HG03342 (cell line): Measurements from ENCODE around the gene F12.
A peak's percentile ranks its signal among the peaks of the same experiment; 100 is the strongest.
"Not testable (repeated sequence)": the region's sequence is repeated elsewhere in the genome, so short reads cannot be mapped to it uniquely, and the experiment has no call there.

Source experiments
- ATAC-seq: cut with Tn5 transposase; IDR thresholded peaks from one replicate; pipeline ENCODE4 v1.9.1; 2021; ENCODE audit warnings: mild to moderate bottlenecking, moderate library complexity; ENCODE audit not compliant: unreplicated experiment

F12 gene

DNA sequence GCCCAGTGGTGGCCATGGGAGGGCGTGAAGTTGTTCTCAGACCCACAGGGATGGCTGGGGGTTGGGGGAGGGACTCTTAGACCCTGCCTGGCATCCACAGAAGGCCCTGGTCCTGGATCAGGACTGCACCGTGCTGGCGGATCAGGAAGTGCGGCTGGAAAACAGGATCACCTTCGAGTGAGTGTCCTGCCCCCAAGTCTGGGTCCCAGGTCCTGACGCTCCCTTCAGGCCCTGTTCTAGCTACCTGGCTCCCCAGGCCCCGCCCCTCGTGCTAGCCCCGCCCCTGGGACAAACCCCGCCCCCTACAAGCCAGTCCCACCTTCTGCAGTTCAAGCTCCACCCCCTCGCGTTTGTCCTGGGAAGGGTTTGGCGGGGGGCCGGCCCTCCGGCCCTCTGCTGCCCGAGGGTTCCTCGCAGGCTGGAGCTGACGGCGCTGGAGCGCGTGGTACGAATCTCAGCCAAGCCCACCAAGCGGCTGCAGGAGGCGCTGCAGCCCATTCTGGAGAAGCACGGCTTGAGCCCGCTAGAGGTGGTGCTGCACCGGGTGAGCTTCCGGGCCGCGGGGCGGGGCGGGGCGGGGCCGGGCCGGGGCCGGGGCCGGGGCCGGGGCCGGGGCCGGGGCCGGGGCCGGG is 38.8 kb downstream of the F12 start:
- no peak for ATAC-seq

DNA sequence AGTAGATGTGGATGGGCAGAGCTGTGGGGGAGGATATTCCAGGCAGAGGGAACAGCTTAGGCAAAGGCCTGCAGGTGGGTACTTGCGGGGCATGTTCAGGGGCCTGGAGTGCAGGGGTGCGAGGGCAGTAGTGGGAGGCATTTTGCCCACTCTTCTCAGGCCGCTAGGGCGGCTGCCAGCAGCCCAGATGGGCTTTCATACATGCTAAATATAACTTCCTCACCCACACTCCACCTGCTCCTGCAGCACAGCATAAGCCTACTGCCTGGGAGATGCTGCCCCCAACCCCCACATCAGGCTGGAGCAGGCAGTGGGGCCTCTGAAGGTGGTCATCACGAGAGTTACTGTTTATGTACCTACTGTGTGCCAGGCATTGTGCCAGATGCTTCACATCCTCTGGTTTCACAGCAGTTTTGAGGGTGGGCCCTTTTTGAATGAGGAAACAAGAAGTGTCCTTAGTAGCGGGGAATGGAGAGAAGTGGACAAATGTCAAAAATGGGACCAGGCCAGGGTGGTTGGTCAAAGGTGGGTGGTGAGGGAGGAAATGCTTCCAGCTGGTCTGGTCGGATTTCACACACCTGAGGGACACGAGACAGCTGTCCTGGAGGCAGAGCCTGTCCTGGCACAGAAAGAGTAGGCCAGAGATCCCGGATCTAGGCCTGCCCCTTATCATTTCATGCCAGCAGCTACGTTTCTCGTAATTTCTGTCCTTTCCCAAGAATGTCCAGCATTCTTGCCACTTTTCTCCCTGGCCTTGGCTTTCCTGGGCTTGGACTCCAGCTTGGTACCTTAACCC is 39.5 kb downstream of the F12 start:
- ATAC-seq: no peak

DNA sequence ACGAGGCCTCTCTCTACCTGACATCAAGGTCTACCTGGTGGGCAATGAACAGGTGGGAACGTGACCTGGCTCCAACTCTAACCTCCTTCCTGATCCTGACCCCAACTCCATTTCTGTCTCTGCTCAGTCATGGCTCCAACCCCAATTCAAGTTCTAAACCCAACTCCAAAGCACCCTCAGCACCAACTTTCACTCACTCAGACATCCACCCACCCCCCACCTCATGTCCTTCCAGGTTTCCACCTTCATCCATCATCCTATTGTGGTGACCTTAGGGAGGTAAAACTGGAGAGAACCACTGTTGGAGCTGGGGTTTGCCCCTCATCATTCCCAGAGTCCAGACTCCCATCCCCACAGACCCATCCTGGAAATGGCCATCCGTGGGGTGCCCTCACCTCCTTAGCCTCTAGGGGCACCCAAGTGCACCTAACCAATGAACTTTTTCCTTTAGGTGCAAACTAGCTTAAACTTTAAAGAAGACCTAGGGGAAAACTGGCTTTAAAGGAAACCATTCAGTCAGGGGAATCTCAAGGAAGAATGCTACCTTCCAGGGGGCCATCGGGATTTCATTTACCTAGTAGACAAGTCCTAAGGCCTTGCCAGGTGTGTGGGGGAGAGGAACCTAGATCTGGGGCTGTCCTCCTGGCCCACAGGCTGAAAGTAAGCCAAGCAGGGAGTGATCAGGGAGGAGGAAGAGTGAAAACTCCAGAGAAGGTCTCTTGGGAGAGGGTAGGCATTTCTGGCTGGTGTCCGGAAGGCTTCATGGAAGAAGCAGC is 40.3 kb downstream of the F12 start:
- no peak for ATAC-seq

DNA sequence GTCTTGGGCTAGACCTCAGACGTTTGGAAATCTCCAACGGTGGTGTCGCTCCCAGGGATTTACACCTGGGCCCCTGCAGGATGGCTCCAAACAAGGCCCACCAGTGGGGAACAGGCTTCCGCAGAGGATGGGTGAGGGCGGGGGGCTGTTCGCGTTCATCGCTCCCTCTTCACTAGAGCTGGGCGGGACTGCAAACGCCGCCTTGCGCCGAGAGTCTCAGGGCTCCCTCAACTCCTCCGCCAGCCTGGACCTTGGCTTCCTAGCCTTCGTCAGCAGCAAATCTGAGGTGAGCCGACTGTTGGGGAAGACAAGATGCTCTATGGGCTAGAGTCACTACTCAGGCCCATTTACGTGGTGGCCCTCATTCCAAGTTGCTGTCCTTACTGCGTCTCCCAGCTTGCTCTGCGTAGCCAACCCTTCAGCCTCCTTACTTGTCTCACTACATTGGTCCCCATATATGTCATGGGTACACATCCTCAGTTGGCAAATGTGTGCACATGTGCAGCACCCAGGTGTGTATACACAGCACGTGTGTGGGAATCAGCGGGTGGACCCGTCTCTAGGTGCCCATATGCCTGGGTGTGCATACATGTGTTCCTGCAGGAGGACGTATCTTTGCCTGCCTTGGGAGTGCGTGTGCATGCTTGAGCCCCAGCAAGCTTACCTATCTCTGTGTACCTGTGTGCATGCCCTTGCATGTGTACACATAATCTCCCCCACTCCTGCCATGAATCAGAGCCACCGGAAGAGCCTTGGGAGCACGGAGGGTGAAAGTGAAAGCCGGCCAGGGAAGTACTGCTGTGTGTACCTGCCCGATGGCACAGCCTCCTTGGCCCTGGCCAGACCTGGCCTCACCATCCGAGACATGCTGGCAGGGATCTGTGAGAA is 41.1 kb downstream of the F12 start:
- ATAC-seq: no peak

DNA sequence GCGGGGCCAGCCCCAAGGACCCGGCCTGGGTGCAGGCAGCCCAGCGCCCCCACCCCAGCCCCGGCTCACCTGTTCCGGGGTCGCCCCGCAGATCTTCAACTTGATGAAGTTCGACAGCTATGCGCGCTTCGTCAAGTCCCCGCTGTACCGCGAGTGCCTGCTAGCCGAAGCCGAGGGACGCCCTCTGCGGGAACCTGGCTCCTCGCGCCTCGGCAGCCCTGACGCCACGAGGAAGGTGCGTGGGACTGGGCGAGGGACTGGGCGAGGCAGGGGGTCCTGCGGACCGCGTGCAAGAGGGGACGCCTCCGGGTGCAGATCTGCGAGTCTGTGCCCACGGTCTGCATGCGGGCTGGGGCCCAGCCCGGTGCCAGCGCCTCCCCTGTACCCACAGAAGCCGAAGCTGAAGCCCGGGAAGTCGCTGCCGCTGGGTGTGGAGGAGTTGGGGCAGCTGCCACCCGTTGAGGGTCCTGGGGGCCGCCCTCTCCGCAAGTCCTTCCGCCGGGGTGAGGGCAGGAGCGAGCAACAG is 42.0 kb downstream of the F12 start:
- no peak for ATAC-seq

DNA sequence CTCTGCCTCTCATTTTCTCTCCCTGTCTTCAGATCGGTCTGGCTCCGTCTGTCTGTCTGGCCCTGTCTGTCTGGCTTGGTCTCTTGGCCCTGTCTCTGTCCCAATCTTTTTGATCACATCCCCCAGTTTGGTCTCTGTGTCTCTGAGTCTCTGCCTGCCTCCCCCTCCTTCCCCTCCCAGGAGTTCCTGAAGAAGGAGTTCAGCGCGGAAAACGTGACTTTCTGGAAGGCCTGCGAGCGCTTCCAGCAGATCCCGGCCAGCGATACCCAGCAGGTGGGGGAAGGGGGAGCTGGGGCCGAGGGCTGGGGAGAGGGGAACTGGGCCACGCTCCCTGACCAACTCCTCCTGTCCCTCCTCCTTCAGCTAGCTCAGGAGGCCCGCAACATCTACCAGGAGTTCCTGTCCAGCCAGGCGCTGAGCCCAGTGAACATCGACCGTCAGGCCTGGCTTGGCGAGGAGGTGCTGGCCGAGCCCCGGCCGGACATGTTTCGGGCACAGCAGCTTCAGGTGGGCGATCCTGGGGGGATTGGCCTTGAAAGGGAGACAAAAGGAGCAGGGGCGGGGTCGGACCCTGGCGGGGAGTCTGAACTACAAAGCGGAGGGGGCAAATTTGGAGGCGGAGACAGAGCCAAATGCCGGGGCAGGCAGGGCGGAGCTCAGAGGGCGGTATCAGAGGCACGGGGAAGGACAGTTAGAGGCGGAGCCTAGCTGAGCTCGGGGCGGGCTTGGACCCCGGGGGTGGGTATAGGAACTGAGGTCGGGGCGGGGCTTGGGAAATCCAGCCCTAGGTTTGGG is 42.6 kb downstream of the F12 start:
- ATAC-seq: no peak

DNA sequence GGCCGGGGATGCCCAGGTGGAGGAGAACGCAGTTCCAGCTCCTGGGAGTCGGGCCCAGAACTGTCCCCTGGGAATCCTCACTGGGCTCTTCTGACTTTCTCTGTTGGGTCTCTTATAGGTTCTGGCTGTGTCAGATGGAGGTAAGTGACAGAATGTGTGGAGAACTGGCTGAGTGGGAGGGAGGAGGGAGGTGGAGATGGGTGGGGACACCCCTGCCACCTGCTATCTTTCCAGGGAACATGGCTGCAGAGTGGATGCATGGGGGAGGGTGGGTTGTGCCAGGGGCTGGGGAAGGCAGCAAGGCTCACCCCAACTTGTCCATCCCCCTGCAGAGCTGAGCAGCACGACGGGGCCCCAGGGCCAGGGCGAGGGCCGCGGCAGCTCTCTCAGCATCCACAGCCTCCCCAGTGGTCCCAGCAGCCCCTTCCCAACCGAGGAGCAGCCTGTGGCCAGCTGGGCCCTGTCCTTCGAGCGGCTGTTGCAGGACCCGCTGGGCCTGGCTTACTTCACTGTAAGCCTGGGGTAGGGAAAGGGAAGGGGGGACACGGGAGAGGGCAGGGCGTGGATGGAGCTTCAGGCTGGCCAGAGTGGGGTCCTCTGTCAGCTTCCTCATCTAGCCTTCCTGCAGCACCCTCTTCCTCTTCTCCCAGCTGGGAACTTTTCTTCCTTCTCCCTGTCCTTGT is 43.4 kb downstream of the F12 start:
- ATAC-seq: no peak

DNA sequence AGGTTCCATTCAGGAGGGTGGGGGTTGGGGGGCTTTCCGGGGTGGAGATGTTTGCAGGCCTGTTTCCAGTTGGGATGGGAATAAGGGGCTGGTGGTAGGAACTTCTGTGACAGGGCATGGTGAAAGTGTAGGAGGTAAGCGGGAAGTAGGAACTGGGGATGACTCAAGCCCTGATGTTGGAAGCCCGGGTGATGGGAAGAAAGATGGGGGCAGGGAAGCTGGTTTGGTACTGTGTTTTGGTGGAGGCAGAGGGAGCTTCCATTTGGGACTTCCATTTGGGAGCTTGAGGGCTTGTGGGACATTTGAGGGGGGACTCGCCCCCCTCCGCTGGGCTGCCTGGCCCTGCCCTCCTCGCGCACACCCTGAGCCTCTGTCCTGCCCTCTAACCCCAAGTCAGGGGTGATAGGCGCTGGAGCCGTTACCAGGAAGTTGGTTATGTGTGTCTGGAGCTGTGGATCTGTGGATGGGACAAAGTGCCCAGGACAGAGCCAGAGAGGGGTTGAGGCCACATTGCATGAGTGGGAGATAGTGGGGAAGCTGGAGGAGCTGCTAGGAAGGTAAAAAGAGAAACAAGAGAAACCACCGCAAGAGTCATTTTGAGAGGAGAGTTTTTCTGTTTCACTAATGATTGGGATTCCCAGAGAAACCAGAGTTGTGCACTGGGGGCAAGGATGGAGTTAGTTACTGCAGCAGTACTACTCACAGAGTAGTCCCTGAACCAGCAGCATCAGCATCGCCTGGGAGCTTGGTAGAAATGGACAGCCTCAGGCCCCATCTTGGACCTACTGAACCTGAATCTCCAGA is 45.0 kb downstream of the F12 start:
- ATAC-seq: no peak

DNA sequence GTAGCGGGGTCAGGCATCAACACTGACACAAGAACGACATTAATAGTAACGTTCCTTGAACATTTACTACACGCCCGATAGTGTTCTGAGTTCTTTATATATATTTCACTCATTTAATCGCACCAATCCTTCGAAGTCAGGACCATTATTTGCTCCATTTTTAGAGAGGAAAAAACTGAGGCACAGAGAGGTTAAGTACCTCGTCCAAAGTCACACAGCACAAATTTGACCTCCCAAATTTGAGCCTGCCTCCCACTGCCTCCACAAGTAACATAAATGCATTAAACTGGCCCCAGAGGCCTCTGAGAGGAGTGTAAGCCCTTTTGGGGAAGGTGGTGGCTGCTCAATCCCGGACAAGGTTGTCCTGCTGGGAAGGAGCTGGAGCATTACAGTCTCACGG is 45.8 kb downstream of the F12 start:
- no peak for ATAC-seq

DNA sequence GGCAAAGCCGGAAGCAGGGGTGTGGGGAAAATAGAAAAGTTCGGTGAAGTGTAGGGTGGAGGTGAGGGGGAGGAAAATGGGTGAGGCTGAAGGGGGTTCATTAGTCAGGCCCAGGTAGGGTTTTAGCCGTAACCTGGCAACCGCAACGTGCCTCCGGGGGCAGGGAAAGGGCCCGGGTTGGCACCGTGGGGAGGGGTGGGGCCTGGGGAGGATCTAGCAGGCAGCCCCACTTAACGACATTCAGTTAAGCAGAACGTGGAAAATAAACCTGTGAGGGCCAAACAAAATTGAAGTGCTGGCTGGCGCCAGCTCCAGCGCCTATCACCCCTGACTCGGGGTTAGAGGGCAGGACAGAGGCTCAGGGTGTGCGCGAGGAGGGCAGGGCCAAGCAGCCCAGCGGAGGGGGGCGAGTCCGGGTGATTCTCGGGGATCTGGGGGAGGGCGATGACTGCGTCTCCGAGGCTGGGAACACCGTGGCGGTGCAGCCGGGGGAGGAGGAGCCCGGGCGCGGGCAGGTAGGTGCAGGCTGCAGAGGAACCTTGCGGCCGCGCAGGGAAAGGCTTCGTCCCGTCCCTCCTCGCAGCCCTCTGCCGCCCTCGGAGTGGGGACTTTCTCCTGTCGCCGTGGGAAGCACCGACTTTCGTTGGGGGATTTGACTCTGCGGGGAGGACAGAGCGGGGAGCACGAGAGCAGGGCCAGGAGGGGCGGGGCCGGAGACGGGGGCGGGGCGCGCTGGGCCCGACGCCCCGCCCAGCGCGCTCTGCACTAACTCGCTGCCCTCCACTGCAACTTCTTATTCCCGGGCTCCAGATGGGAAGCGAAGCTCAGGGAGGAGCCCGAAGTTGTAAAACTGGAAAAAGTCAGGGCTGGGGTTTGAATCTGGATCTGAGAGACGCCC is 46.5 kb downstream of the F12 start:
- ATAC-seq: peak; percentile 45

DNA sequence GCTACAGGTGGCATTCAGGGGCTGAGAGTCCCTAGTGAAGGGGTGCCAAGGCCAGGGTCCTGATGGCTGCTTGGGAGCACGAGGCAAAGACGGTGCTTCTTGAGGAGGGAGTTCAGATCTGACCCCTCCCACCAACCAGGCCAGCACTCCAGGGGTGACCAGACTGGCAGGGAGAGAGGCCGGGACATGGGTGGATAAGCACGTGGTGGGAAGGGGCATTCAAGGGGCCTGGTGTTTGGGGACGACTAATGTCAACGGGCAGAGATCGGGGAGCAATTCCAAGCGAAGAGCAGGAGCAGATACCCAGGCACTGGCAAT is 47.1 kb downstream of the F12 start:
- no peak for ATAC-seq

DNA sequence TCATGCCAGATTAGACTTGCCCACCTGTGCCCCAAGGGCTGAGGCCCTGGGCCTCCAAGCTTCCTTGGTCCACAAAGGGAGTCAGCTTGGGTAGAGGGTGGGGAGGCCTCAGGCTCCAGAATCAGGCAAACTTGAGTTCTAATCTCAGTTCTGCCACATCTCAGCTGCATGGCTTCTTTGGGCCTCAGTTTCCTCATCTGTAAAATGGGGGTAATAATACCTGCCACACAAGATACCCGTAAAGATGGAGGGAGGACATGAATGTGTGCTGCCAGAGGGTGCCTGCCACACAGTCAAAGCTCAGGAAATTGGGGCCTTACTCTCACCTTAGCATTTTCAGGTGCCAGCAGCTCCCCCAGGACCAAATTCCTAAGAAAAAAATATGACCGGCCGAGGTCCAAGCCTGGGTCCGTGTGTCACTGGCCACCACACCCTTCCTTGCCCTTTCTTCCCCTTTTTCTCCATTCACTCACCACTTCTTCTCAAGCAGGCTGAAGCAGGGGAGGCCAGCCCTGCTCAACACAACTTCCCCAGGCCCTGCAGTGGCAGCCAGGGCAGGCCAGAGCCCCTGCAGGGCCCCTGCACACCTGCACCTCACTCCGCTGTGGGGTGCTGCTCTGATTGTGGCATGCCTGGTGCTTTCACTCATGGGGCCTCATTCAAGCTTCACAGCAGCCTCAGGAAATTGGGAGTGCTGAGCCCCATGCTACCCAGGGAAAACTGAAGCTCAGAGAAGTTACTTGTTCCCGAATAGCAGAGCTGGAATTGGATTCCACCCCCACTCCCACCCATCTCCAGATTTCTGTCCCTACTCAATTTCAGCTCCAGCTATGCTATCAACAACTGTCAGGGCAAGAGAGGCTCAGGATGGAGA is 47.7 kb downstream of the F12 start:
- ATAC-seq: no peak

DNA sequence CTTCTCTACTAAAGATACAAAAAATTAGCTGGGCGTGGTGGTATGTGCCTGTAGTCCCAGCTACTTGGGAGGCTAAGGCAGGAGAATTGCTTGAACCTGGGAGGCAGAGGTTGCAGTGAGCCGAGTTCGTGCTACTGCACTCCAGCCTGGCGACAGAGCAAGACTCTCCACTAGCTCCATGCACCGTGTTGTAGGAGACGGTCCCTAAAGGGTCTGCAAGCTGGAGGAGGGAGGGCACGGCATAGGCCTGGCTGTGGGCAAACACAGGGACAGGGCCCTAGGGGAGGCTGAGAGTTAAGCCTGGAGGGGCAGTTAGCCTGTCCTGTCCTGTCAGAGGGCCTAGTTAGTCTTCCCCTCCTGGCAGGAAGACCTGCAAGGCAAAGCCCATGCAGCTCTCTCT is 48.6 kb downstream of the F12 start:
- not testable (repeated sequence) for ATAC-seq

DNA sequence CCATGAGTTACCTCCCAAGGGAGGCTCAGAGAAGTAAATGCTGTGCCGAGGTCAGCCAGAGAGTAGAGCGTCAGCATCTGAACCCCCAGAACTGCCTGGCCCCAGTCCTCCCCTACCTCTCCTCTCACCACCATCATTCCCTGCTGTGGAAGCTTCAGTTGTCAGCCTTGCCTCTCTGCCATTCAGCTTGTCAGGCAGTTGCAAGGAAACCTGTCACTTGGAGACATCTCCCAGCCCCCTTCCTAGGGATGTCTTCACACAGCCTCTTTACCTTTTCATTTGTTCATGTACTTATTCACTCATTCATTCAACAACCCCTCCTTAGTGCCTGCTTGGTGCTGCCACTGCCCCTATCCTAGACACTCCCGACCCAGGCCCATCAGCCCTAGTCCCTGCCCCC is 49.5 kb downstream of the F12 start:
- ATAC-seq: no peak

DNA sequence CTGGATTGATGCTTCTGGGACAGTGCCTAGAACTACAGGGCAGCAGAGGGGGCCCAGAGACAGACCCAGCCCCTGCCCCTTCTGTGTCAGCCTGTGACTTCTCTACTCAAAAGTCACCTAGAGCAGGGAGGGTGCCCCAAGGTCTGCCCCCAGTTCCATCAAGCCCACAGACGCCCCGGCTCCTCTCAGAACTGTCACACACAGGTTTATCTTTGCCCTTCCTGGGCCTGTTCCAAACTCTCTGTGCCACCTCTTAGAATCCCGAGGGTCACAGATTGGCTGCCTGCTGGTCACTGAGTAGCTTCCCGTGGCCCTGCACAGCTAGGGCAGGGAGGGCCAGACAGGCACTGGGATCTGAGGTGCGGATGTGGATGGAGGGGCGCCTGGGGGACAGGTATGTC is 49.9 kb downstream of the F12 start:
- no peak for ATAC-seq

DNA sequence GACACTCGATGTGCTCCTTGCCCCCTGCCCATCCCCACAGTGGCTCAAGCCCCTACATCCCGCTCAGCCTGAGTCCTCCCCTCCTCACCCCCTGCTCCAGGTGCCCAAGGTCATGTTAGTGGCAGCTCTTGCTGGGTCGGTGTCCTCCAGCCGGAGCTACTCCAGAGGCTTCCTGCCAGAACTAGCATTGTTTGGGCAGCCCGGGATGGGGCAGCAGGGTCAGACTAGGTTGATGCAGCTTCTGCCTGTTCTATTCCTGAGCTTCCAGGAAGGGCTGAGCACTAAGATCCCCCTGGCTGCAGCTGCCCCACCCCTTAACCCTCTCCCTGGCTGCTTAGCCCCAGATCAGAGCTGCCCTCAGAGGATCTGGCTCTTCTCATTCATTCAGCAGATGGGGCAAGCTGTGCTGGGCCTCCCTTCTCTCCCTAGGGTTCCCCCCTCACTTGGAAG is 51.0 kb downstream of the F12 start:
- ATAC-seq: no peak
